Nephron (organoid): ENCODE results near the gene KCTD21.

Experiments
- H3K27ac Mint-ChIP-seq, 3 experiments: 2 replicates each; pipeline ENCODE4 v1.8.0; 2020; ENCODE audit warnings: mixed read lengths in 3 of 3, mild to moderate bottlenecking in 2 of 3, moderate library complexity in 1 of 3
- H3K27me3 Mint-ChIP-seq: 2 replicates; pipeline ENCODE4 v1.8.0; 2021; ENCODE audit warnings: low read depth, mild to moderate bottlenecking, moderate library complexity, mixed read lengths
- H3K36me3 Mint-ChIP-seq: 2 replicates; pipeline ENCODE4 v1.8.0; 2020; ENCODE audit warnings: low read depth, mixed read lengths
- H3K4me1 Mint-ChIP-seq: 2 replicates; pipeline ENCODE4 v1.8.0; 2020; ENCODE audit warnings: mixed read lengths
- H3K4me3 Mint-ChIP-seq, 3 experiments: 2 replicates each; pipeline ENCODE4 v1.8.0; 2020; ENCODE audit warnings: mild to moderate bottlenecking in 3 of 3, mixed read lengths in 3 of 3, moderate library complexity in 2 of 3
- H3K9me3 Mint-ChIP-seq: 2 replicates; pipeline ENCODE4 v1.8.0; 2020; ENCODE audit warnings: mixed read lengths
- TF ChIP-seq, protein P1 (sequence below), 3 experiments: fragments of 200-600 bp; sonication (generic); IDR thresholded peaks; one replicate each; pipeline ENCODE4 v1.5.0; 2021; ENCODE audit warnings: antibody characterized with exemption in 3 of 3; ENCODE audit not compliant: unreplicated experiment in 3 of 3

The KCTD21 gene

DNA sequence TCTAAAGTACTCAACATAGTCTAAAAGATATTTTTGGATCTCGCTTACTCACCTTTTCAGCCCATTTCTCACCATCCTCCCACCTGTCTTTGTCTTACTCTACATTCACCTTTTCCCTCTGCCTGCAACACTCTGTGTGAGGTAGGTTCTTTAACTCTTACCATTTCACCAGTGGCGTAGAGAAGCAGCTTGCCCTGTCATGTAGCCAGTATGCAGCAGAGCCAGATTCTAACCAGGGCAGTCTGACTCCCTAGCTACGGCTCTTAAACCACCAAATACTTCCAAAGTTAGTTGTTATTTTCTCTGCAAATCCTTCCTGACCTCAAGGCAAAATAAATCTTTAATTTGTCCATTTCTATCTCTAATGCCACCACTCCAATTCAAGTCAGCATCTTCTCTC, 56.5 kb downstream of the KCTD21 start:
- TF ChIP-seq, protein P1, sequence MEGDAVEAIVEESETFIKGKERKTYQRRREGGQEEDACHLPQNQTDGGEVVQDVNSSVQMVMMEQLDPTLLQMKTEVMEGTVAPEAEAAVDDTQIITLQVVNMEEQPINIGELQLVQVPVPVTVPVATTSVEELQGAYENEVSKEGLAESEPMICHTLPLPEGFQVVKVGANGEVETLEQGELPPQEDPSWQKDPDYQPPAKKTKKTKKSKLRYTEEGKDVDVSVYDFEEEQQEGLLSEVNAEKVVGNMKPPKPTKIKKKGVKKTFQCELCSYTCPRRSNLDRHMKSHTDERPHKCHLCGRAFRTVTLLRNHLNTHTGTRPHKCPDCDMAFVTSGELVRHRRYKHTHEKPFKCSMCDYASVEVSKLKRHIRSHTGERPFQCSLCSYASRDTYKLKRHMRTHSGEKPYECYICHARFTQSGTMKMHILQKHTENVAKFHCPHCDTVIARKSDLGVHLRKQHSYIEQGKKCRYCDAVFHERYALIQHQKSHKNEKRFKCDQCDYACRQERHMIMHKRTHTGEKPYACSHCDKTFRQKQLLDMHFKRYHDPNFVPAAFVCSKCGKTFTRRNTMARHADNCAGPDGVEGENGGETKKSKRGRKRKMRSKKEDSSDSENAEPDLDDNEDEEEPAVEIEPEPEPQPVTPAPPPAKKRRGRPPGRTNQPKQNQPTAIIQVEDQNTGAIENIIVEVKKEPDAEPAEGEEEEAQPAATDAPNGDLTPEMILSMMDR (IDR thresholded peaks at IDR 0.05; ENCODE audit: unreplicated experiment in 3 of 3), result no peak
- peaks cover 6% of the 10 kb centered on the region for H3K4me1 Mint-ChIP-seq
- H3K36me3 Mint-ChIP-seq, result peaks cover 31% of the 10 kb centered on the region
- H3K27me3 Mint-ChIP-seq, result no peaks in the 10 kb centered on the region
- H3K9me3 Mint-ChIP-seq, result peaks cover 2% of the 10 kb centered on the region
- H3K27ac Mint-ChIP-seq, result no peak overlapping the region
- H3K4me3 Mint-ChIP-seq, result no peak overlapping the region

DNA sequence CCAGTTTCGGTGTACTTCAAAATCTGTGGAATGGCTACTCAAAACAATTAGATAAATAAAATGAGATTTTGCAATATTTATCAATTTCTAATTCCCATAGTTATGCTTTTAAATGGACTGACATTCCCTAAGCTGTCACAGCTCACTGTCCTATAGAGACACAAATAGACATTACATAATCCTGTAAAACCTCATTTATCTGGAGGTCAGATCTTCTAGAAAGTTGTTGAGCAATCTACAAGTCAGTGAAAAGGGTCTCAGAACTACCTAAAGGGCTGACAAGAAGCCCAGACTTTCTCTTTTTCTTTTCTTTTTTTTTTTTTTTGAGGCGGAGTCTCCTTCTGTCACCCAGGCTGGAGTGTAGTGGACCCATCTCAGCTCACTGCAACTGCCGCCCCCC, 61.0 kb downstream of the KCTD21 start:
- H3K27me3 Mint-ChIP-seq, result no peaks in the 10 kb centered on the region
- H3K27ac Mint-ChIP-seq, result no peak overlapping the region
- TF ChIP-seq, protein P1 (IDR thresholded peaks at IDR 0.05; ENCODE audit: unreplicated experiment in 3 of 3), result no peak
- no peaks in the 10 kb centered on the region for H3K4me1 Mint-ChIP-seq
- no peaks in the 10 kb centered on the region for H3K9me3 Mint-ChIP-seq
- peaks cover 16% of the 10 kb centered on the region for H3K36me3 Mint-ChIP-seq
- H3K4me3 Mint-ChIP-seq, result no peak overlapping the region
